Measurements from ENCODE around the gene CARD19.
A peak's percentile ranks its signal among the peaks of the same experiment; 100 is the strongest.

The CARD19 gene

DNA sequence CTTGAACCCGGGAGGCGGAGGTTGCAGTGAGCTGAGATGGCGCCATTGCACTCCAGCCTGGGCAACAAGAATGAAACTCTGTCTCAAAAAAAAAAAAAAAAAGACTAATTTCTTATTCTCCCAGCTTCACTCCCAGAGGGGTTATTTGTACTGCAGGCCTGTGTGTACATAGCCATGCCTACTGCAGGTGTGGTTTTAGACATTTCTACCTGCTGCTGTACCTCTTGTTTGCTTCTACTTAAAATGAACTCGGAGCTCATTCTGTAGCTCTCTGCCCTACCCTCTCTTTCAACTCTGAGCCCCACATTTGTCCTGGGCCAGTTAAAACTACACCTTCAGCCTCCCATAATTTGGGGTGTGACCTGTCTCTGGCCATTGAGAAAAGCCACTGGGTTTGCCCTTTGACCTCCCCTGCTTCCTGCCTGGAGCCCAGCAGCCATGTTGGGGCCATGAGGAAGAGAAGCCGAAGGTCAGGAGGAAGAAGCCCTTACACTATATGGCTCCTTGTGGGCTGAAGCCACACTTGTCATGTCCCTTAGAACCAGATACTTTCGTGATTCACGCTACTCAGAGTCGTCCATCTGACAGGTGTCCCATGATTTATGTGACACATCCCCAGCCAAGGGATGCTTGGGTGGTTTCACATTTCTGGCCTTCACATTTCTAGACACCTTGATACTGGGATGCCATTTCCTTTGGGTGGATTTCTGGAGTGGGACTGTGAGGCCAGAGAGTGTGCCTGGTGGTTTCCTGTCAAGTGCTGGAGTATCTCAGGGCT is 9.4 kb upstream of the CARD19 start:
- DNase-seq (ENCODE audit: low read depth in 2 of 2) = no peak

DNA sequence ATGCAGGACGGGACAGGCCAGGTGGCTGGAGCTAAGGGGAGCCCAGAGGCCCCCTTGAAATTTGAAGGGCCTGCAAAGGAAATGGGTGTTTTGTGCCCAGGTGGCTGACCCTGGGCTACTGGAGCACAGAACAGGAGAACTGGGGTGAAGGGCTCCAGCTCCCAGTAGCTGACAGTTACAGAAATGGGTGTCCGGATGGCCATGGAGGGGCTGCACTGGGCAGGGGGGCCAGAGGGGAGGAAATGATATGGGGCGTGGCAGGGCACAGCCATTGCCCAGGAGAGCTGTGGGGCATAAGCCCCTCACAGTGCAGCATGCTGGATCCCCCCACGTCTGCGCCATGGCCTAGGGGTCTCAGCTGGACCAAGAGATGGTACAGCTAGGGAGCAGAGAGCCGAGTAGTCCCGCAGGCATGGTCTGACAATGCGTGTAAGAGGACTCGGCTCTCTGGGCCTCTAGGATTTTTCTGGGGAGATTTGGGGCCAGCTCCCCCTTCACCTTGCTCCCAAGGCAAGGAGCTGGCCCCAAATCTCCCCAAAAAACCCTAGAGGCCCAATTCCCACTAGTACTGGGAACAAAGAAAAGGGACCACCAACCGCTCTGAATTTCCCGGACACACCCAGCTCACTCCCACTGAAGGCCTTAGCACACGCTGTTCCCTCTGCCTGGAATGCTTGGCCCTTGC is 7.9 kb upstream of the CARD19 start:
- no peak for DNase-seq (ENCODE audit: low read depth in 2 of 2)

DNA sequence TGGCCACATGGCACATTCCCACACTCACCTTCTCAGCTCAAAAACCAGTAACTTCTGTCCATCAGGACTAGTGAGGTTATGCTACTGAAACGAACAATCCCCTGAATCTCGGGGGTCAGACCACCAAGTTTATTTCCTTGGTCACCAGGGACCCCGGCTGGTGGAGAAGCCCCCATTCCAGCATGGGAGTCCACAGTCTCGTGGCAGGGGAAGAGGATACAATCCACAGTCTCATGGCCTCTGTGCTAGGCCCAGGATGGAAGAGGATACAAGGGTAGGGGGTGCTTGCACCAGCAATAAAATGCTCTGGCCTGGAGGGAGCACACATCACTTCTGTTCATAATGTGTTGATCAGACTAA is 7.4 kb upstream of the CARD19 start:
- no peak for DNase-seq (ENCODE audit: low read depth in 2 of 2)

DNA sequence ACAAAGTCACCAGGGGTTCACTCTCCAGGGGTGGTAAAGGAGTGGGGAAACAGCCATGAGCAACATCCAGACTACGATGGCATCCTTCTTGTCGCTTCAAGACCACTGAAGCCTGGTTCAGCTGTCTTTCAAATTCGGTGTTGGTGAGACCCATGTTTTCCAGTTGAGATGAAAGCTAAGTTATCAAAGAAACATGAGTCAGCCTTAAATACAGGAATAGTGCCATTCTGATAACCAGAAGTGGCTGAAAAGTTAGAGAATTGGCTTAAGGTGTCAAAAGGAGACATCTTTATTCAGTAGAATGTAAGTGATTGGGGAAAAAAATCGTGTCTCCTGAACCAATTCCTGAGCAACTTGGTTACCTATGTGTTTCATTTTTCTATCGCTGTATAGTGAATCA is 7.0 kb upstream of the CARD19 start:
- no peak for DNase-seq (ENCODE audit: low read depth in 2 of 2)

DNA sequence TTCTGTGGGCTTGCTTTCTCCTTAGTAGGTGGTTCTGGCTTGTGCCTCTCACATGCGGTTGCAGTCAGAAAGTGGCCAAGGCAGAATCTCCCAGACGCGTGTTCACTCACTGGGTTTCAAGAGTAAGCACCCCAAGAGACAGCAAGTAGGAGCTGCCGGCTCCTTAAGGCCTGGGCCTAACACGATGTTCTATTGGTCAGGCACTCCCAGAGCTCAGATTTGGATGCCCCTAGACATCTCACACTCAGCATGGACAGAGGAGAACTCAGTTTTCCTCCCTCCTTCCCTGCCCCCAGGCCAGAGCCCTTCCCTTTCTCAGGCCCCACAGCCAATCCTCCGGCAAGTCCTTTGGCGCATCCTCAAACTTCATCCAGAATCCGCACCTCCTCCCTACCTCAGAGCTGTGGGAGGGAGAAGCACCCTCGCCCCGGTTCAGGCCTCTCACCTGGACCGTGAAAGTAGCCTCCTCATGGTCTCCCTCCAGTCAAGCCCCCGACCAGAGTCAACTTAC is 6.5 kb upstream of the CARD19 start:
- DNase-seq (ENCODE audit: low read depth in 2 of 2) = no peak

DNA sequence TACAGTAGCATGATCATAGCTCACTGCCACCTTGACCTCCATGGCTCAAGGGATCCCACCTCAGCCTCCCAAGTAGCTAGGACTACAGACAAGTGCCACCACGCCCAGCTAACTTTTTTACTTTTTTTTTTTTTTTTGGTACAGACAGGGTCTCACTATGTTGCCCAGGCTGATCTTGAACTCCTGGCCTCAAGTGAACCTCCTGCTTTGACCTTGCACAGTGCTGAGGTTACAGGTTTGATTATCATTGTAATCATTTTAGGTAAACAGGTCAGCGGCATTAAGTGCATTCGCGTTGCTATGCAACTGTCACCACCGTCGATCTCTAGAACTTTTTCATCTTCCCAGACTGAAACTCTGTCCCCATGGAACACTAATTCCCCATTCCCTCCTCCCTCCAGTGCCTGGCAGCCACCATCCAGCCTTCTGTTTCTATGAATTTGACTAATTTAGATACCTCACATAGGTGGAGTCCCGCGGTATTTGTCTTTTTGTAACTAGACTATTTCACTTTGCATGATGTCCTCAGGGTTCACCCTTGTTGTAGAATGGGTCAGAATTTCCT is 5.8 kb upstream of the CARD19 start:
- no peak for DNase-seq (ENCODE audit: low read depth in 2 of 2)

DNA sequence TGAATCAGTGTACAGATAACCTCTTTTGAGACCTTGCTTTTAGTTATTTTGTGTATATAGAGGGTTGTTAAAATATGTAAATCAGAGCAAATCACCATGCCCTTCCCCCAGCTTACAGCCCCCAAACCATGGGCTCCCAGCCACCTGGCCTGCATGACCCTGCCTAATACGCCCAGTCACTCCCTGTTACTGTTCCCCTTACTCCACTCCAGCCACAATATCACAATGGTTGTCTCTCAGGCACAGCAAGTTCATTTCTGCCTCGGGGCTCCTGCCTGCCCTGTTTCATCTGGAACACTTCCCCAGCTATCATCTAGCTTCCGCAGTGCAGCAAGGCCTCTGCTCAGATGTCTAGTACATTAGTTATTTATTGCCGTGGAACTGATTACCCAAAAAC is 5.0 kb upstream of the CARD19 start:
- DNase-seq (ENCODE audit: low read depth in 2 of 2) = no peak

DNA sequence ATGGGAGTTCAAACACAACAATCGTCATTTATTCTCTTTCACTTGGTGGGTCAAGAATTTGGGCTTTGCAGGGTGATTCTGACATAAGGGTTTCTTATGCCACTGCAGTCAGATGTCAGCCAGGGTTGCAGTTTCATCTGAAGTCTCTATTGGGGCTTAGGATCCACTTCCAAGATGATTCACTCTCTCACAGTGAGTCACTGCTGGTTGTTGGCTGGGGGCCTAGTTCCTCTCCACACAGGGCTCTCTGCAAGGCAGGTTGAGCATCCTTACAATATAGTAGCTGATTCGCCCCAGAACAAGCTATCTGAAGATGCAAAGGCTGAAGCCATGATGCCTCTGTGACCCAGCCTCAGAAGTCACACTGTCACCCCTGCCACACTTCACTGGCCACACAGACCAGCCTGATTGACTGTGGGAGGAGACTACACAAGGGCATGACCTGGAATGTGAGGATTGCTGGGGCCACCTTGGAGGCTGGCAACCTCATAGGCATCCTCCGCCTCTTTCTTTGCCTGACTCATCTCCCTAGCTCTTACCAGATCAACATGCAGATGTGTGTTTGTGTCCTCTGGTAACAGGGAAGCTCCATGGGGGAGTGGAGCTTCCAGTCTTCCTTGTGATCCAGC is 4.5 kb upstream of the CARD19 start:
- DNase-seq (ENCODE audit: low read depth in 2 of 2) = no peak

DNA sequence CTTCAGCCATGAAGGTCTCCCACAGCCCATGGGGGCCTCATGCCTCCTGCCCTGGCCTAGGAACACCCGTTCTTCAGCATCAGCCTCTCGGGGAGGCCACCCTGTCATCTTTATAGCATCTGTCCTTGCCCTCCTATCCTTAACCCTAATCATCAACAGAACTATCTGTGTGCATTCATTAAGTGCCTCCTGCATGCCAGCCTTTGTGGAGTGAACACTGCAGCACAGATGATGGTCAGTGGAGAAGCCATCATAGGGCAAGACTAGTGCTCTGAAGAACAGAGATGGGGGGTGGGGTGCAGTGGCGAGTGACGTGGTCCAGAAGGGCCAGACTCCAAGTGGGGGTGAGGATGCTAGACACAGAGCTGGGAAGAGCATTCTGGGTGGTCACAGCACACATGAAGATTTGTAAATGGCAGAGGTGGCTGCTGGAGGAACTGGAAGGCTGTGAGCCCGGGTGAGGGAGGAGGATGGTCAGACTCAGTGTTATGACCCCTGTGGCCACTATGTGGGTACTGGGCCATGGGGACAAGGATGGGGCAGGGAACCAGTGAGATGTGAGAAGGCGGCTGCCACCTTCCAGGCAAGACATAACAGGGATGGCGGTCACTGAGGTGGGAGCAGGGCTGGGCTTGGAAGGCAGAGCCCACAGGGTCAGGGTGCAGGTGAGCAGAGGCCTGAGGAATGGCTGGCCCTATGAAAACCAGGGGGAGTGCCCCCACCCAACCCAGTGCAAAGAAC is 3.6 kb upstream of the CARD19 start:
- DNase-seq (ENCODE audit: low read depth in 2 of 2) = no peak

DNA sequence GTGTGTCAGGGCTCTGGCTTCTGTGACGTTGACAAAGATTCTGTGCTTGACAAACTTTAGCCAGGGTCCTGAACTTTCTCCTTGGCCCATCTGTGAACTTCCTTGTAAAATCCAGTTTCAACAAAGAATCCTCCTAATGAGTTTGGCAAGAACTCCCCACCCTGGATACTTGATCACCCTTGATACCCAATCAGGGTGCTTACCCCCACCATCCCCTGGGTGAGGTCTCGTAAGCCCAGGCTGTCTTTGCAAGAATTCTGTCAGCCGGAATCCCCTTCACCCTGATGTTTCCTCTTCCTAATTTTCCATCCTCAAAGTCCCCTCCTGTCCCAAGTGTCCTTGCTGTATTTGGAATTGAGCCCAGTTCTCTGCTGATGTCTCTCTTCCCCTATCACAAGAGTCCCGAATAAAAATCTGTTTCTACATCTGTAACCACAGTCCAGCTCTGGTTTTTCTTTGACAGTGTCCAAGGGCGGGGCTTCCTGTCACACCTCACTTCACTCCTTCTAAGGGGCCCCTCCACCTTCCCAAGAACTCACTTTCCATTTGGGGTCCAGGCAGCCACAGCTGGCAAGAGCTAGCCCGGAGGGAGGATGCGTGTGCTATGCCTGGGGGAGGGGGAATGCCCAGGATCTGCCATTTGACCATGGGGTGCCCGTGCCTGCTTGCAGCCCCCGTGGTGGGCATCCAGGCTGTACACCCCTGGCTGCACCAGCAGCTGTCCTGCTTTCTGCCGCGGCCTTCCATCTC is 2.7 kb upstream of the CARD19 start:
- DNase-seq (ENCODE audit: low read depth in 2 of 2) = no peak

DNA sequence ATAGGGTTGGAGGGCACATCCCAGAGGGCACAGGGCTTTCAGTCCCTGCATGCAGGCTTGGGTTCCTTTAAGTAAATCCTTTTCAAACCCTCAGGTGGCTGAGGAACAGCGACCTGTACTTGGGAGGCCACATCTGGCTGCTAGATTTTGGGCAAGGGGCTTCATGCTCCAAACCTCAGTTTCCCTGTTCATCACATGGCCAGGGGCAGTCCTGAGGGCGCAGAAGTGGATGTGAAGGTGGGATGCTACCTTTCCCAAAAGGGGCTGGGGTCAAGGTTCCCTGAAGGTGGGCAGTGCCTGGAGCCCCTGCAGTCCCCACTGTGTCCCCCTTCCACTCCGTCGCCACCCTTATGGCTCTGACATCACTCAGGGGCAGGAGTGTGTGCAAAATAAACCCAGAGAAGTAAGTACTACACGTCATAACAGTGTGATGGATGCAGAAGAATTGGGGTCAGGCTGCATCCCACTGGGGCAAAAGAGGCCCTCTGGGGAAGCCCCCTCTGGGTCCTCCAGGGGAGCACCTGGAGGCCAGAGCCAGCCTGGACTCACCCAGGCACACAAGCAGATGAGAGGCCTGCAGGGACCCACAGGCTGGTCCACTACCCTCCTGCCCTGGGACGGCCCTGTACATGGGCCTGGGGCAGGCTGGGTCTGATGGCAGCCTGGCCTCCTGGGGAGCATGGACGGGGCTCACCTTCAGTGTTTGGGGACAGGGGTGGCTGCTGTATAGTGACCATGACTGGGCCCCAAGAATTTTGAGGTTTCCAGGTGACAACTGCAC is 1.9 kb upstream of the CARD19 start:
- DNase-seq (ENCODE audit: low read depth in 2 of 2) = no peak

DNA sequence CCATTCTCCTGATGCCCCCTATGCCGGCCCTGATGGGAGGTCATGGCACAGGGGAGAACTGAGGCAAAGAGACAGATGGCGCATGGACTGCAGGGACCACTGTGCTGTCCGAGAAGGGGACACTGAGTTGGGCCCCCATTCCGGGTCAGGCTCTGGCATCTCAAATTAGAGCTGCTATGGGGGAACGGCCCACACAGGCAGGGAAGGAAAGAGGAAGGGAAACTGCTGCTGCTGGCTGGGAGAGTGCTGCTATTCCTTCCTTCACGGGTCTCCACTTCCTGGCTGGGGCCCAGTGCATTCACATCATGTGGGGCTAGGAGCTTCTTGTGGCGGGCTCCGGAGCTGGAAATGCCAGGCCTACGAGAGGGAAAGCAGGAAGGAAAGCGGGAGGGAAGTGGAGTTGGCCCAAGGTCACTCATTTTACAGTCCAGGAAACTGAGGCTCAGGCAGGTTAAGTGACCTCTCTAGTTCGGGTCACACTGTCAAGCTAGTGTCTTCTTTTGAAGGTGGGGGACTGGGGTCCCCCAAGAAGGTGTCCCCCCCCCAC is 1.3 kb upstream of the CARD19 start:
- no peak for DNase-seq (ENCODE audit: low read depth in 2 of 2)

DNA sequence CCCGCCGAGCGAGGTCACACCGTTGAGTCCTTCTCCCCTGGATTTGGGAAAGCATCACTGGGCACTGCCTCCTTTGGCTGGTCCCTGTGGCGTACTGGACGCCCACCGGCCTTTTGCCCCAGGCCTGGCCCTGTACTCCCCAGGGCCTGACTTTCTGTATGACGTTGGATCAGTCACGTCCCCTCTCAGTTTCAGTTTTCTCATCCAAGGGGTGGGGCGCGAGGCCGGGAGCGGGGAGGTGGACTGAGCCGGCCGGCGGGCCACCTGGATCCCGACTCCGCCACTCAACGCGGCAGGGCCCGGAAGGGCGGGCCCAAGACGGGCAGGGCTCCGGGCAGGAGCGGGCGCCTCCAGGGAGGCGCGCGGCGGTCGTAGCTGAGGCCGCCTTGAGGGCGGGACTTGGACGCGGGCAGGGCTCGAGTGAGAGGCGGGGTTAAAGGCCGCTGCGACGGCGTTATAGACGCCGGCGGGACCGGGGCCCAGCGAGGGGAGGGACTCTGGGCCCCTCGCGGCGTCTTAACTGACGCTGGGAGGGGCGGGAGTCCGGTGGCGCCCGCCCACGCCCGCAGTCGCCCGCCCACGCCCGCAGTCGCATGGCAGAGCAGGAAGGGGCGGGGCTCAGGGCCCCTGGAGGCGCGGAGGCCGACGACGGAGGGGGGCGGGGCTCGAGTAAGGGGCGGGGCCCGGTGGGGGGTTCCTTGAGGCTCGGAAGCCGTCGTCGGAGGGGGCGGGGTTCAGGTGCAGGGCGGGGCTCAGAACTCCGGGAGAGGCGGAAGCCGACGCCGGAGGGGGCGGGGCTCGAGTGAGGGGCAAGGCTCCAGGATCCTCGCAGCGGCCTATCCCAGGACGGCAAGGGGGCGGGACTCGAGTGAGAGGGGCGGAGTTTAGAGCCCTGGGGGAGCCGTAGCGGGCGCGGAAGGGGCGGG is 549 bp upstream of the CARD19 start:
- peak; percentile 100 for DNase-seq (ENCODE audit: low read depth in 2 of 2)

DNA sequence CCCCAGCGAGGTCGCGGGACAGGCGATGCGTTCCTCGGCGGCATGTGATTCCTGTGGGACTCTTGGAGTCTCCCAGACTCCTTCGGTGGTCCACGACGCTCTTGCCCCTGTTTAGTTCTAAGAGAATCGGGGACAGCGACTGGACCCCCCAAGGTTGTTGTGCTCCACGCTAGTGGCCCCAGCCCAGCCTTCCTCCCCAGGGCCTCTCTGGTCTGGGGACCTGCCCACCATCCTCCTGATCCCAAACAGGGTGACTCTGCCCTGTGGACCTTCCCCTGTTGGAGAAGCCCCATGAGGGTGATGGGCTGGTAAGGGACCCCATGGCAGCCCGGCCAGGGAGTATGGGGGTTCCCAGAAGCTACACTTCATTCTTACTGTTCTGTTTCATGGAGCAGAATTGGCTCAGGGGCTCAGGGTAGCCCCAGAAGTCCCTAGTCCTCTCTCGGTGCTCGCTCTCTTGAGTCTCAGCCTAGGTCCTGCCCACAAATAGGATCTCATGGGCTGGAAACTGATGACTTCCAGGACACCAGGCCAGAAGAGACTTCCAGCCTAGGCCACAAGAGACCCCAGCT is 880 bp downstream of the CARD19 start:
- no peak for DNase-seq (ENCODE audit: low read depth in 2 of 2)

DNA sequence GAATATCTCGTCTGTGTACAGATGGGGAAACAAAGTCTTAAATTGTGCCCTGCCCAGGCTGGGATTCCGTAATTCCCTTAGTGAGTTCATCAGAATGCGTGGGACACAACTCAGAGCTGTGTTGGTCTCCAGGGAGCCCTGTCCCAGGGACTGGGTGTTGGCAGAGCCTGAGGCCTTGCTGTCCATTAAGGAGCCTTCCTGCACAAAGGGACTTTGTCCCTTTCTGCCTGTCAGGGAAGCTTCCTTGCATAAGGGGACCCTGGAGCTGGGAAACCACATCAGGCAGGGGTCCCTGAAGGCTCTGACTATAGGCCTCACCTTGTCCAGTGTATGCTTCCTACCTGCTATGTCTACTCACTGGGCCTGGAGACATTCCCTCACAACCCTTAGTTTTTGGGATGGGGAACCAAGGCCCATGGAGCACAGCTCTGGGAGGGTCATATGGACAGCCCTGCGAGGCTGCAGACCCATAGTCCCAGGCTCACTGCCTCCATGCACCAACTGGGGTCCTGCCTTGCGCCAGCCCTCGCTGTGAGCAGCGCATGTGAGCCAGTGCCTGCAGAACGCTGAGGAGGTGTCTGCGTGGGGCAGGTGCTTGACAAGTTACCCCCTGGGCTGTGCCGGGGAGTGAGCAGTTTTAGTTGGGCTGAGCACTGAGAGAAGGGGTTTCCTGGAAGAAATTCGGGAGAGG is 1.6 kb downstream of the CARD19 start:
- DNase-seq (ENCODE audit: low read depth in 2 of 2) = no peak

DNA sequence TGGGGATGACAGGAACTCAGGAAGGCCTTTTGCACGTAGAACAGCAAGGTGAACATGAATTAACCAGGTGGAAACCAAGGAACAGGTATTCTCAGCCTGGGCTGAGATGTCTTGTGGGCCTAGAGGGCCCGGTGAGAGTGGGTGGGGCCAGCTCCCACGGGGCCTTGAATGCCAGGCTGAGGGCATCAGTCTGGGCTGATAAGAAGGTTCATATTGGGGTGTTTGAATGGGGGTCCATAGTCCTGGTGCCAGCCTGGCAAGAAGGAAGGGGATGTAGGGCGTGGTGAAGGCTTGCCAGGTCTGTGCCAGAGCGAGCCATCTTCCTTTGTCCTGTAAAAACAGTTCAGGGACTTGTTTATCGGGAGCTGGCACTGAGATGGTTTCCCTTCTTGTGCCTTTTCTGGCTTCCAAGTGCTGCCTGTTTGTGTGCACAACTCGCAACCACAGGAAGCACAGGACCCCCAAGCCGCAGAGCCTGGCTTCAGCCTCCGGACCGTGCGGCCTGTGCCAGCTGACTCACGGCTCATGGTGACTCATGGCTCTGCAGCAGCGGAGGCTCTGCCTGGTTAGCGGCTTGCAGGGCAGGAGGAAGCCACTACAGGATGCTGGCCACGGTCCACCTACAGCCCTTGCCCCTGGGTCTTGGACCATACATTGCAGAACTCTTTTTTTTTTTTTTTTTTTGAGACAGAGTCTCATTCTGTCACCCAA is 2.4 kb downstream of the CARD19 start:
- peak in 1 of 2 donors; percentile 50 for DNase-seq (ENCODE audit: low read depth in 2 of 2)

DNA sequence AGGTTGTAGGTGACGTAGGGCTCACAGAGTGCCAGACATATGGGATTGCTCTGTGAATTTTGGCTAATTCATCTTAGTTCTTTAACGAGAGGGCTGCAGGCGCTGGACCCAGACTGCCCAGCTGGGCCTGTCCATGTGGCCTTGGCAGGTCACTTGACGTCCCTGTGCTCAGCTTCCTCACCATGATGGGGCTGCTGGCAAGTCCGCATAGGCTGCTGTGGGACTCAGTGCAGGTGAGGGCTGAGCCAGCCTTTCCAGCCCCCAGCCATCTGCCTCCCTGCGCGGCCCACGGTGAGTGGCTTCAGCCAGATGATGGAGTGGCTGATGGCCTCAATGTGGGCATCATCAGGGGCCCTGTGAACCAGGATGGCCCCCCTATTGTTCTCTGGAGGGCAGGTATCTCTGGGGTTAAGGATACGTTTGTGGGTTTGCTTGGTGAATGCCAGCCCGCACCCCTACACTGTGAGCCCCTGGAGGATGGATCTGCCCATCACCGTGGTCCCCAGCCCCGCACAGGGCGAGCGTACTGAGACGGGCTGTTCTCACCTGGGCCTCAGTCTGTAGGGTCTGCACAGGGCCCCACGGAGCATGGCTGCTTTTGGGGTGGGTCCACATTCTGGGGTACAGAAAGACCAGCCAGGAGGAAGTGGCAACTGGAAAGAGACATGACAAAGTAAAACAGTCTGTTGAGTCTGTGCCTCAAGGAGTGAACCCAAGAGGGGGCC is 3.7 kb downstream of the CARD19 start:
- no peak for DNase-seq (ENCODE audit: low read depth in 2 of 2)
